ENCODE results near the gene NCF2. TPM values are rescaled to one million over a fixed set of nuclear protein-coding genes. Genes with fewer than 3 reads are reported as not detected.

The NCF2 gene
- total RNA-seq, 4 donors from 2014 or later = 0.39 to 5.0 (median 3.4) TPM

- no peak overlapping the region for H3K4me3 ChIP-seq
- peak overlapping the region; percentile 13 to 62 (median 42) for H3K27ac ChIP-seq
- peak in 1 of 2 donors; percentile 46 for ATAC-seq
- intact Hi-C loops (cut with DNase I; ENCODE audit: low total_unique reads) = no loop called here
- no peaks in the 10 kb centered on the region for H3K4me1 ChIP-seq
- peak; percentile 20 to 48 for DNase-seq
- in situ Hi-C loops (cut with MboI; ENCODE audit: low sequenced_read_pairs in 4 of 4) = no loop called here
- H3K9me3 ChIP-seq = no peaks in the 10 kb centered on the region
- no peaks in the 10 kb centered on the region for H3K27me3 ChIP-seq
- no peaks in the 10 kb centered on the region for H3K36me3 ChIP-seq
- no peak for TF ChIP-seq CTCF (IDR thresholded peaks at IDR 0.05 in 4 of 5, conservative IDR thresholded peaks at IDR 0.05 in 1 of 5)
- peak in 1 of 2 donors; percentile 8 for TF ChIP-seq POLR2A (IDR thresholded peaks at IDR 0.05)
Observed at GRCh38 chr1:183568176-183569021, 21.9 kb downstream of the NCF2 start.

GRCh38 chr1:183567584-183567983 is 22.7 kb downstream of the NCF2 start:
- peak in 1 of 2 donors; percentile 32 for DNase-seq
- in situ Hi-C loops (cut with MboI; ENCODE audit: low sequenced_read_pairs in 4 of 4) = no loop called here
- TF ChIP-seq POLR2A (IDR thresholded peaks at IDR 0.05) (no peak), CTCF (IDR thresholded peaks at IDR 0.05 in 4 of 5, conservative IDR thresholded peaks at IDR 0.05 in 1 of 5) (no peak)
- H3K9me3 ChIP-seq = no peaks in the 10 kb centered on the region
- H3K36me3 ChIP-seq = no peaks in the 10 kb centered on the region
- intact Hi-C loops (cut with DNase I; ENCODE audit: low total_unique reads) = no loop called here
- H3K27me3 ChIP-seq = no peaks in the 10 kb centered on the region
- H3K4me1 ChIP-seq = no peaks in the 10 kb centered on the region
- ATAC-seq = no peak
- H3K27ac ChIP-seq = no peak overlapping the region
- H3K4me3 ChIP-seq = no peak overlapping the region

GRCh38 chr1:183566026-183566425 is 24.2 kb downstream of the NCF2 start:
- Histone ChIP-seq H3K27ac (no peak overlapping the region), H3K36me3 (no peaks in the 10 kb centered on the region), H3K9me3 (no peaks in the 10 kb centered on the region), H3K4me1 (no peaks in the 10 kb centered on the region), H3K27me3 (no peaks in the 10 kb centered on the region), H3K4me3 (no peak overlapping the region)
- no peak for ATAC-seq
- TF ChIP-seq CTCF (IDR thresholded peaks at IDR 0.05 in 4 of 5, conservative IDR thresholded peaks at IDR 0.05 in 1 of 5) = no peak
- no peak for TF ChIP-seq POLR2A (IDR thresholded peaks at IDR 0.05)
- DNase-seq = no peak
- intact Hi-C loops (cut with DNase I; ENCODE audit: low total_unique reads) = no loop called here
- in situ Hi-C loops (cut with MboI; ENCODE audit: low sequenced_read_pairs in 4 of 4) = no loop called here

GRCh38 chr1:183565261-183565660 is 25.0 kb downstream of the NCF2 start:
- Histone ChIP-seq H3K4me1 (no peaks in the 10 kb centered on the region), H3K27ac (no peak overlapping the region), H3K27me3 (no peaks in the 10 kb centered on the region), H3K36me3 (no peaks in the 10 kb centered on the region), H3K9me3 (no peaks in the 10 kb centered on the region), H3K4me3 (no peak overlapping the region)
- TF ChIP-seq CTCF (IDR thresholded peaks at IDR 0.05 in 4 of 5, conservative IDR thresholded peaks at IDR 0.05 in 1 of 5) = no peak
- TF ChIP-seq POLR2A (IDR thresholded peaks at IDR 0.05) = no peak
- in situ Hi-C loops (cut with MboI; ENCODE audit: low sequenced_read_pairs in 4 of 4) = no loop called here
- intact Hi-C loops (cut with DNase I; ENCODE audit: low total_unique reads) = no loop called here
- DNase-seq (no peak), ATAC-seq (no peak)
